ENCODE data around the gene TRPC4. TPM values are rescaled to one million over a fixed set of nuclear protein-coding genes. Genes with fewer than 3 reads are reported as not detected.

TRPC4 gene
- polyA plus RNA-seq, 2 of the 4 experiments (the other 2 are of a cell fraction): 0.04 to 0.05 TPM

GRCh38 chr13:37816276-37816675, 53.3 kb downstream of the TRPC4 start:
- Histone ChIP-seq H3K4me2 (no peak overlapping the region), H3K4me3 (no peak overlapping the region), H3K9me3 (no peaks in the 10 kb centered on the region), H3K4me1 (no peaks in the 10 kb centered on the region), H3K27ac (no peak overlapping the region)
- FAIRE-seq (no peak), DNase-seq (ENCODE audit: low read depth in 1 of 2, low spot score in 1 of 2) (no peak), ATAC-seq (no peak)
- CTCF ChIA-PET: no interaction called here
- no peak for TF ChIP-seq NPAS2 (CRISPR knock-in tag; IDR thresholded peaks at IDR 0.05; ENCODE audit: borderline replicate concordance)
- no peak for TF ChIP-seq POLR2AphosphoS2 (conservative IDR thresholded peaks at IDR 0.05; ENCODE audit: low read length)
- TF ChIP-seq CTCF (IDR thresholded peaks at IDR 0.05): no peak
- TF ChIP-seq BHLHE40 (IDR thresholded peaks at IDR 0.05; ENCODE audit: low read depth, low read length): no peak
- no peak for TF ChIP-seq MYC (IDR thresholded peaks at IDR 0.05; ENCODE audit: borderline replicate concordance, low read length)
- TF ChIP-seq EHF (CRISPR knock-in tag; IDR thresholded peaks at IDR 0.05): no peak
- no peak for TF ChIP-seq RNF2 (IDR thresholded peaks at IDR 0.05; ENCODE audit: borderline replicate concordance, low read depth)
- TF ChIP-seq BCL3 (IDR thresholded peaks at IDR 0.05): no peak
- no peak for TF ChIP-seq TP53 (CRISPR knock-in tag; IDR thresholded peaks at IDR 0.05)
- no peak for TF ChIP-seq USF2 (IDR thresholded peaks at IDR 0.05)
- no peak for TF ChIP-seq ZNF302 (CRISPR knock-in tag; IDR thresholded peaks at IDR 0.05)
- TF ChIP-seq KDM5A (IDR thresholded peaks at IDR 0.05): no peak
- TF ChIP-seq CBX2 (IDR thresholded peaks at IDR 0.05; ENCODE audit: borderline replicate concordance, low read depth): no peak
- TF ChIP-seq EP300 (IDR thresholded peaks at IDR 0.05): no peak
- 0% methylated on average over 1 of the region's 1 CpG for WGBS (ENCODE audit: missing lambda C conversion rate)
- POLR2A ChIA-PET: no interaction called here

- no peak for FAIRE-seq
- no peak for DNase-seq (ENCODE audit: low read depth in 1 of 2, low spot score in 1 of 2)
- no peak overlapping the region for H3K27ac ChIP-seq
- no peak overlapping the region for H3K4me2 ChIP-seq
- POLR2A ChIA-PET: no interaction called here
- TF ChIP-seq ZNF302 (CRISPR knock-in tag; IDR thresholded peaks at IDR 0.05) (no peak), PBX3 (IDR thresholded peaks at IDR 0.05) (no peak), HMGXB4 (CRISPR knock-in tag; IDR thresholded peaks at IDR 0.05; ENCODE audit: borderline replicate concordance) (no peak), CBX8 (IDR thresholded peaks at IDR 0.05) (no peak), HOXA7 (CRISPR knock-in tag; IDR thresholded peaks at IDR 0.05) (no peak), BHLHE40 (IDR thresholded peaks at IDR 0.05; ENCODE audit: low read depth, low read length) (no peak), RFX5 (IDR thresholded peaks at IDR 0.05) (no peak), KDM5A (IDR thresholded peaks at IDR 0.05) (no peak), RAD21 (conservative IDR thresholded peaks at IDR 0.05 in 1 of 2, IDR thresholded peaks at IDR 0.05 in 1 of 2) (no peak)
- no peak for ATAC-seq
- WGBS (ENCODE audit: missing lambda C conversion rate): 0% methylated on average over 2 of the region's 2 CpGs
- no peaks in the 10 kb centered on the region for H3K4me1 ChIP-seq
- H3K4me3 ChIP-seq: no peak overlapping the region
- no peaks in the 10 kb centered on the region for H3K9me3 ChIP-seq
- CTCF ChIA-PET: no interaction called here
Observed at GRCh38 chr13:37811441-37811840, 58.1 kb downstream of the TRPC4 start.

Measured in A549 (cell line).